Stimulated activated CD4-positive, alpha-beta T cell treated with anti-CD3 and anti-CD28 coated beads, Interleukin-2, amount 100 ng/mL, for 24 hours (primary cell): ENCODE results near the gene PPM1F.

Experiments used
- DNase-seq, 2 donors: peaks; one replicate each; pipeline ENCODE4 v3.0.0-alpha.2; 2020

The PPM1F gene

GRCh38 chr22:21952586-21953571 is at the start of gene PPM1F:
Gene PPM1F, minus strand, starts transcription at chr22:21952848. Its CDS starts 6,800 bp downstream, at chr22:21946048.
- DNase-seq, result peak; percentile 93

DNA sequence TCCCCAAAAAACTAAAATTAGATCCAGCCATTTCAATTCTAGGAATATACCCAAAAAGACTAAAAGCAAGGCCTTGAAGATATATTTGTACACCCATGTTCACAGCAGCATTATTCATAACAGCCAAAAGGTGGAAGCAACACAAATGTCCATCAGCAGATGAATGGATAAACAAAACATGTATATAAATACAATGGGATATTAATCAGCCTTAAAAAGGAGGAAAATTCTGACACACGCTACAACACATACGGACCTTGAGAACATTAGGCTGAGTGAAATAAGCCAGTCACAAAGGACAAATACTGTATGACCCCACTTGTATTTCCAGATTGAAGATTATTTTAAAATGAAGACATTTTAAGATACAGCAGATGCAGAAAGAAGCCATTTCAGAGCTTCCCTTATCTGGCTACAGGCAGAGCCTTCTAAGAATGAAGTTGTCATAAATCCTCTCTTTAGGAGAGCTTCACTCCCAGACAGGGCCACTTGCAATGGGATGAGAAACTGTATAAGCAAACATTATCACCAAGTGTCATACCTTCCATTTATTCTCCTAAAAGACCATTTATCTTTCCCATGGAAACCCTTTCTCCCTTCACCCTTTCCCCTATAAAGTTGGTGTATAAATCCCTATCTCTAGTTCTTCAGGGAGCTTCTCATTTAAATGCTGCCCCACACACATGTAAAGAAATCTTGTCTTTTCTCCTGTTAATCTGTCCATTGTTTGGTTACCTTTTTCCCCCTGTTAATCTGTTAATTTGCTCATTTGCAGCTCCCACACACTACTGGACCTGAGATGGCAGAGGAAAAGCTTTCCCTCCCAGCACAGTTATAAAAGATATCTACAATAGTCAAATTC is 49.2 kb upstream of the PPM1F start:
- DNase-seq, result no peak

DNA sequence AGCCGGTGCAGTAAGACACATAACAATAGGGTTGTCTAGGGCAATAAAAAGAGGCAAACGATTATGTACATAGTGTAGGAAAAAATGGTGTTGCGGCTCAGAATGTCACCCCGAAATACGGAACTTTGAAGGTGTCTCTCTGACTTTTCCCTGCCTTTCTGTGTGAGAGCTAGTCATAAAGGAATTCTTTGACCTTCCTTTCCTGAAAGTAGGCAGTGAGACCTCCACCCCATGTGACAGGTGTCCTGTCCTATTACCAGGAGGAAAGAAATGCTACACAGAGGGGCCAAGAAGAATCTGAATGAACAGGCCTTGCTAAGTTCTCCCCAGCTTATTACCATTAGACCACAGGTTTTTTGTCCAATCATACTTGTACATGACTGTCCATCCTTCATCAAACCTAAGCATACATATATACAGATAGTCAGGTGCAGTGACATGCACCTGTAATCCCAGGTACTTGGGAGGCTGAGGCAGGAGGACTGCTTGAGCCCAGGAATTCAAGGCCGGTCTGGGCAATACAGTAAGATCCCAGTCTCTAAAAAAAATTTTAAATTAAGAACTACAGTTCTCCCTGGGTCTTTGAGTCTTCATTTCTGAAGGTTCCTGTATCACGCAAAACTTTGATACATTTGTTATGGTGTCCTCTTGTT is 46.1 kb upstream of the PPM1F start:
- DNase-seq, result no peak

- DNase-seq, result no peak
These were observed 43.6 kb upstream of the PPM1F start for GRCh38 chr22:21996175-21996720.

- no peak for DNase-seq
These were observed 43.0 kb upstream of the PPM1F start for GRCh38 chr22:21995660-21996059.

DNA sequence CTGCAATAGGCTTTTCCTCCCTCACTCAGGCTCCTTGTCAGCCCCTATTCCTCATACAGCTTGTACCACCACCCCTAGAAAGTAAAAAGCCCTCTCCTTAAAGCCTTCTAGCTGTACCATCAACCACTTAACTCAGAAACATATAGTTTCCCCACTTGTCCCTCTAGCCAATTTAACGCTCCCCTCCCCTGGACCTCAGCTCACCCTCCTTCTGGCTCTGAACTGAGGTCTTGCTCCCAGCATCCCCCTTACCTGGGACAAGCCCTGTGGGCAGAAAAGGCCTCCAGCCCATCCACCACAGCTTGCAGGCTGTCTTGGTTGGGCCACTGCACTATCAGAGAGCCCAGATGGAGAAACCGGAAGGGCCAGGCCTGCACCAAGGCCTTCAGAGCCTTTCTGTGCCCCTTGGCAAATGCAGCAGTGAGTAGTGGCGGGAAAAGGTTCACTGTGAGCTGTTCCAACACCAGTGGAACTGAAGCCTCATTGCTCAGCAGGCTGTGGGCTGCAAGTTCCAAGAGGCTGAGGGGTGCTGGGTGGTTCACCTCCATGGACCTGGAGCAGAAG is 42.3 kb upstream of the PPM1F start:
- no peak for DNase-seq

DNA sequence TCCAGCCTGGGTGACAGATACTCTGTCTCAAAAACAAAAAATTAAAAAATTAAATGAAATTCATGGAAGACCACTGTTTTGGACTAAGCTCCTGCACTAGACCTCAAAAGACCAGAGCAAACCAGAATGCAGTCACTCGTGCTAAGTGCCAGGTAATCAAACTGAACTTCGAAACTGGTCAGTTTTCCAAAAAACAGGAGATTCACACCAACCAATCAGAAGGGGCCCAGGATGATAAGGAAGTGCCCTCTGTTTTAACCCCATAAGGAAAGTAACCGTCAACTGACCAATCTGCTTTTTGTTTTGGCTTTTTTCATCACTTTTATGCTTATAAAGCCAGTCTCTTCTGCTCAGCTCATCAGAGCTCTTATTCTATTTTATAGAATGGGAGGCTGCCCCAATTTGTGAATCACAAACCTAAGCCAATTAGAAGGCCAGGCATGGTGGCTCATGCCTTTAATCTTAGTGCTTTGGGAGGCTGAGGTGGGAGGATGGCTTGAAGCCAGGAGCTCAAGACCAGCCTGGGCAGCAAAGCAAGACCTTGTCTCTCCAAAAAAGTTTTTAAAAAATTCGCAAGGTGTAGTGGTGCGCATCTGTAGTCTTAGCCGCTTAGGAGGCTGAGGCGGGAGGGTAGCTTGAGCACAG is 40.1 kb upstream of the PPM1F start:
- no peak for DNase-seq

DNA sequence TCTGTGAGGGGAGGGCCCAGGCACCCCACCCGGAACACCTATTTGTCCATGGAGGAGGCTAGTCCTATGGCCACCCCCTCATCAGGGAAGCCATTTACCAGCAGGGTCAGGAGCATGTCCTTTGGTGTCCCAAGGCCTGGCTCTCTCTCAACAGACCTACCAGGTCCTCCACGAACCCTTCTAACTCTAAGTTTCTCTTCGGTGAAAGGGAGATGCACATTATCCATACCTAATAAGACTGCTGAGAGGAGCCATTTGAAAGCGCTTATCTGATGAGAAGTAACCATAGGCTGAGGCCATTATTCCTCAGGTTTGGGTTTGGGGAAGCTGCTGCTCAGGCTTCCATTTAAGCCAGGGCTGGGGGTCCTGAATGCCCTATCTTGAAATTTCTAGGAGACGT is 39.1 kb upstream of the PPM1F start:
- DNase-seq, result no peak

DNA sequence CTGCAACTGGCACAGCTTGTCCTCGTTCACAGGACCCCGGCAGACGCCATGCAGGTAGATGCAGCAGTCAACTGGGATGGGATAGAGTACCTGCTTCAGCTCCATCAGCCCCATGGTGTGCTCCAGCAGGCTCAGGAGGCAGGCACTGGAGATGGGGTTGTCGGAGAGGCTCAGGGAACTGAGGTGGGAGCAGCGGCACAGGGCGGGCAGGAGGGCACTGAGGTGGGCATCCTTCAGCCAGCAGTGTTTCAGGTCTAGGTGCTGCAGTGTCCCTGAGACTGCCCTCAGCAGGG is 38.6 kb upstream of the PPM1F start:
- DNase-seq, result no peak

GRCh38 chr22:21990445-21991303 is 38.0 kb upstream of the PPM1F start:
- no peak for DNase-seq

DNA sequence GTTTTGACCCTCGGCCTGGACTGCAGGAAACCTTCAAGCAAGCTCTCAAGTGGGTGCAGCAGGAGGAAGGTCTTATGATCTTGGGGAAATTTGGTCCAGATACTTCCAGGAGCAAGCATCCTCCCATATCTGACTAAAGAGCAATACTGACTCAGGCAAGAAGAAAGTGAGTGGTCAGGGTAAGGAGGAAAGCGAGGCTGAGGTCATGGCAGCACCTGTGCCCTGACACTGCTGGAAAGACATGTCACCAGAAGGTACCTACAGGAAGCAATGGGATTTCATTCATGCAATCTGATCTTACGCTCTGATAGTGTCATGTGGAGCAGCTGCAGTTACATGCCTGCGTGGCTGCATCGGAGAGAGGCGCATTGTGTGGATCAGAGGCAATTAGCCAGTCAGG is 36.4 kb upstream of the PPM1F start:
- DNase-seq, result no peak

GRCh38 chr22:21985214-21985613 is 32.6 kb upstream of the PPM1F start:
- no peak for DNase-seq

DNA sequence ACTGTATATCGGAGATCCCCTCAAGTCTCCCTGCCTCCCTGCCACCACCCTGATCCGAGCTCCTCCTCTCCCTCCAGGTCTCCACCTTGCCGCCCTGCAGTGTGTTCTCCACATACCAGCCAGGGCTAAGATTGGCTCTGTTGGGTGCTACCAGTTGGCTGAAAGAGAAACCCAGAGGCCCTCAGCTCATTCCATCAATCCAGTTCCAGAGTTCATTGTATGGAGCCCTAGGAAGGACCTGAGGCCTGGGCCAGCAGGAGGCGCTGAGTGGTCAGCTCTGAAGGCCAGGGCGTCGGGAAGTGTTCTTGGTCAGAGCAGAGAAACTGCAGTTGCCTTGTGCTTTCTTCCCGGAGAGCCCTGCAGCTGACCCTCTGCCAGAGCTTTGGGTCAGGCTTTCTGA is 32.1 kb upstream of the PPM1F start:
- DNase-seq, result no peak

- DNase-seq, result peak; percentile 87 to 90
These were observed 29.8 kb upstream of the PPM1F start, which contains the start of gene TOP3B for GRCh38 chr22:21982338-21982965. Gene TOP3B, minus strand, starts transcription at chr22:21982787. Its CDS starts 7,078 bp downstream, at chr22:21975709.

GRCh38 chr22:21981874-21982273 is 29.2 kb upstream of the PPM1F start:
- DNase-seq, result no peak

DNA sequence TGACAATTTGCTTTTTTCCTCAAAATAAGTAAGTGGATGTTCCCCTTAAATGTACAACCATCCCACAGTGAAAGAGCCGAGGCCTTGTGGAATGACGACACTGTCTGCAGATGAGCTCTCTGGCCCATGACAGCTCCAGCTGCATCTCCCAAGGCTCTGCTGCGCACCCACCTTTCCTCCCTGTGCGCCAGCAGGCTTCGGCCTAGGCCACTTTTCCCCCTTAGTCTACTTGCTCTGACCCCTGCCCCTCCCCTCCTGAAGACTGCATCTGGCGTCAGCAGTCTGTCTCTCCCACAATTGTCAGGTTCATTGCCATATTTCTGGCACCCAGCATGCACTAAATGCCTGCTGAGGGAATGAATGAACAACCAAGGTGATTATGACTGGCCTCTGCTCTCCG is 27.9 kb upstream of the PPM1F start:
- no peak for DNase-seq

GRCh38 chr22:21978564-21979386 is 26.1 kb upstream of the PPM1F start:
- no peak for DNase-seq

DNA sequence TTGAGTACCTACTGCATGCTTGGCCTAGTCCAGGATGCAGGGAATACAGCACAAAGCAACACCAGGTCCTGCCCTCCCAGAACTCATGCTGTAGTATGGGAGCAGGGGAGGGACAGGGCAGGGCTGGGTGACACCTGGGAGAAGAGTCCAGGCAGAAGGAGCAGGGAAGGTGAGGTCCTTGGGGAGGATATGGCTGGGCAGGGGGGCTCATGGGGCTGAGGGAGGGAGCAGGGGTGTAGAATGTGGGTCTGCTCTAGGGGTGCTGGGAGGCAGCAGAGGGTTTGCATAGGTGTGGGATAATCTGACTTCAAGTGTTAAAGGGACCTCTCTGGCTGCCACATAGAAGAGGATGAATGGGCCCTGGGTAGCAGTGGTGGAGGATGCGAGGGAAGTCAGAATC is 25.2 kb upstream of the PPM1F start:
- no peak for DNase-seq

DNA sequence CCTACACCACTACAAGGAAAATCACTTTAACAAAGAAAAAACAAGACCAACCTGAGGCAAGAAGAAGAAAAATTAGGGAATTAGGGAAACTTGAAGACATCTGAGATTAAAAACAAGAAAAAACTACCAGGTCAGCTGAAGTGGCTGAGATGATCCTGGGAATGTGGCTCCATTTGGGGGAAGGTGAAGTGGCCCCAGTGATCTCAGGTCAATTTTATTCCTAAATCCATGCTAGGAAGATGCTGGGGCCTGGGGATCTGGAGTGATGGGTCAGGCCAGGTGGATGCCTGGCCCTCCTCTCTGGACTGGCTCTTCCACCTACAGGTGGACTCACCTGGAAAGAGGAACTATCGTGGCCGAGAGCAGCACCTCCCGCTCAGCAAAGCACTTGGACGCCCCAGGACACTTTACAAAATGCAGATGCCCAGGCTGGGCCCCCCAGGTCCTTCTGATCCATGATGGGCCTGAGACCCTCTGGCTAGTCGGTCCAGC is 23.3 kb upstream of the PPM1F start:
- no peak for DNase-seq
